ENCODE results near the gene ITGB4.

The ITGB4 gene

DNA sequence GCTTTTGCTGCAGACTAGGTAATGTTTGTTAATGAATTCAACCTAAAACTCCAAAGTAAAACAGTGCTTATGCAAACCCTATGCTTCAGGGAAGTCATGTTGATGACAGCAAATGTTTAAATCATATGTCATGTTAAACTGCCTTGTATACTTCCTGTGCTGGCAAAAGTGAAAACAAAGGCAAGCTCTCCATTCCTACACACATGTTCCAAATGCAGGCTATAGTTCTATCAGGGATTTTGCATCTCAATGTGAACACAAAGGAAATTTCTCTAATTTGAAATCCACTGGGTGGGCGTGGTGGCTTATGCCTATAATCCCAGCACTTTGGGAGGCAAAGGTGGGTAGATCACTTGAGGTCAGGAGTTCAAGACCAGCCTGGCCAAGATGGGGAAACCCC lies 82.6 kb downstream of the ITGB4 start:
- no peak for DNase-seq

DNA sequence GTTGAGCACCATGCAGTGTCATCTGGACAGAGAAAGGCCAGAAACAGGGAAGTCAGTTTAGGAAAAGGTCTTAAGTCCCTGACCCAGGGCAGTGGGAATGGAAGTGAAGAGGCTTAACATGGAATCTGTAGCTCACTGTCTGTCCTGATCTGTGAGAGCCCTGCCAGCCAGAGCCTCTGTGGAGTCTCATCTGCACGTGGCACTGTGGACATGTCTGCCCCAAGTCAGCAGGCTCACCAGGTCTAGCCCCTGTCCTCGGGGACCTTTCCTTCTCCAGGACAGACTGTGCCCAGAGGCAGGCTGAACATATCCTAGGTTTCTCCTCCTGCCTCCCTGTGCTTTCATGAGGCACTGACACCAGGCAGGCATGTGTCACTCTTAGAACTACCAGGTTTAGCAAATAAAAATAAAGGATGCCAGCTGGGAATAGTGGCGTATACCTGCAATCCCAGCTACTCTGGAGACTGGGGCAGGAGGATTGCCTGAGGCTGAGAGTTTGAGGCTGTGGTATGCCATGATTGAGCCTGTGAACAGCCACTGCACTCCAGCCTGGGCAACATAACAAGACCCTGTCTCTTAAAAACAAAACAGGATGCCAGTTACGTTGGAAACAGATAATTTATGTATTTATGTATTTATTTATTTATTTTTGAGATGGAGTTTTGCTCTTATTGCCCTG lies 85.7 kb downstream of the ITGB4 start:
- DNase-seq: no peak
